Small intestine (tissue), 7 donors: Measurements from ENCODE around the gene GNAT1. TPM values are rescaled to one million over a fixed set of nuclear protein-coding genes. Genes with fewer than 3 reads are reported as not detected.

Experiments
- DNase-seq, 2 donors: peaks; one replicate each; pipeline versions ENCODE4 v3.0.0 to v3.0.0-alpha.2; 2013
- FAIRE-seq: peaks from 2 replicates; lab custom pipeline; 2012; peaks lifted over from hg19 to GRCh38; lab: Jason Lieb, UNC
- H3K27ac ChIP-seq, 3 donors: one replicate each; pipeline ENCODE4 v1.5.1; 2013; ENCODE audit warnings: low read length in 2 of 3, mild to moderate bottlenecking in 2 of 3, control low read depth in 1 of 3, inconsistent platforms in 1 of 3, low read depth in 1 of 3, moderate library complexity in 1 of 3
- H3K27me3 ChIP-seq, 3 donors: one replicate each; pipeline ENCODE4 v1.6.1; 2013; ENCODE audit warnings: low read length in 3 of 3, inconsistent platforms in 1 of 3; ENCODE audit not compliant: control insufficient read depth in 3 of 3, insufficient read depth in 3 of 3
- H3K36me3 ChIP-seq, 3 donors: one replicate each; pipeline ENCODE4 v1.6.1; 2013; ENCODE audit warnings: low read length in 3 of 3, inconsistent platforms in 1 of 3, low read depth in 1 of 3, mild to moderate bottlenecking in 1 of 3, moderate library complexity in 1 of 3; ENCODE audit not compliant: control insufficient read depth in 3 of 3, insufficient read depth in 2 of 3
- H3K4me1 ChIP-seq, 3 donors: one replicate each; pipeline ENCODE4 v1.6.1; 2013; ENCODE audit warnings: low read length in 2 of 3, inconsistent platforms in 1 of 3, low read depth in 1 of 3, mild to moderate bottlenecking in 1 of 3, moderate library complexity in 1 of 3; ENCODE audit not compliant: control insufficient read depth in 3 of 3, insufficient read depth in 2 of 3
- H3K4me3 ChIP-seq, 3 donors: one replicate each; pipeline ENCODE4 v1.5.1; 2013; ENCODE audit warnings: low read length in 3 of 3, control low read depth in 1 of 3, inconsistent platforms in 1 of 3, low read depth in 1 of 3, mild to moderate bottlenecking in 1 of 3, moderate library complexity in 1 of 3
- H3K9me3 ChIP-seq, 2 donors: one replicate each; pipeline ENCODE4 v1.6.1; 2013; ENCODE audit warnings: low read depth in 1 of 2, low read length in 1 of 2; ENCODE audit not compliant: control insufficient read depth in 2 of 2, insufficient read depth in 1 of 2
- WGBS, 3 donors: extraction: QIAGEN DNeasy Blood & Tissue Kit; methylation state at CpG; one replicate each; pipeline ENCODE4 v1.1.7; 2013; 5-methylcytosine and 5-hydroxymethylcytosine counted together
- polyA plus RNA-seq, 4 donors: library from polyadenylated mRNA; stranded (reverse) in 3 of 4; unstranded in 1 of 4; fragments of 200-250 nt in 3 of 4; fragments of 120-200 nt in 1 of 4; gene quantifications; one replicate each; pipeline versions ENCODE4 v1.2.1 to v1.2.3, GENCODE V29; 2013
- donor health status: healthy with polysubstance abuse.
- donor health status: control.
- donor health status: control.
- donor health status: Bipolar disorder and iron deficiency.
- donor health status: healthy.

The GNAT1 gene
- polyA plus RNA-seq, 4 donors: not detected

DNA sequence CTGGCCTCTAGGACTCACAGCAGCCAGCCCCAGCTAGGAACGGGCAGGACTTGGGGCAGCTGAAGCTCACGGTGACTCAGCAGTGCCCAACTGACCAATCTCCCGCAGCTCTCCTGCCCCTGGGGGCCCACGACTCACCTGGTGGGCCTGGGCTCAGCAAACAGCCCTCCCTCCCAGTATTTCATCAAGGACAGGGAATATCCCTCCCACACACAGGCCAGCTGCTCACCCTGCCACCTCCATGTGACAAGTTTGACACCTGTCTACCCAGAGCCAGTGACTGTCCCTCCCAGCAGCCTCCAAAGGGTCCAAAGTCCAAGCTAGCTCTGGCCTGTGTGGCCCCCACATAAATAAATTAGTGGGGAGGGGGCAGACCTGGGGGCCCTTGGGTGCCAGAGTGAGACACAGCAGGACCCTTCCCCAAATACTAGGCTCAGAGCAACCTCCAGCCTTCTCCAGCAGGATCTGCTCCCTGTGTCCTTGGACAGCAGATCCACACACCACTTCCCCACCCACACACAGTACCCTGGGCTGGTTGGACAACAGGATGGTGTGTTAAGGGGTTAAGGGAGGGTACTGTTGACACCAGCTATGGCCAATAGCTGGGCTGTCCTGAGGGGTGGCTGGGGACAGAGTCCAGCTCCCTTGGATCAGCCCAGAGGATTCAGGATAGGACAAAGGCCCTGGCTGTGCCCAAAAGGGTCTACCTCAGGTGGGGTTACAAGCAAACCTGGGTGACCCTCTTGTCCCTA, 4.3 kb downstream of the GNAT1 start:
- DNase-seq (peak in 1 of 2 donors; percentile 42), FAIRE-seq (no peak)
- Histone ChIP-seq H3K4me1 (peaks cover 0 to 21% (median 0%) of the 10 kb centered on the region in 3 donors), H3K36me3 (no peaks in the 10 kb centered on the region), H3K27me3 (peaks cover 0 to 44% (median 8%) of the 10 kb centered on the region in 3 donors), H3K27ac (no peak overlapping the region), H3K4me3 (no peak overlapping the region), H3K9me3 (peaks cover 0 to 6% of the 10 kb centered on the region in 2 donors)
- 47 to 61% (median 50%) methylated on average over 4 of the region's 4 CpGs for WGBS, 3 donors

DNA sequence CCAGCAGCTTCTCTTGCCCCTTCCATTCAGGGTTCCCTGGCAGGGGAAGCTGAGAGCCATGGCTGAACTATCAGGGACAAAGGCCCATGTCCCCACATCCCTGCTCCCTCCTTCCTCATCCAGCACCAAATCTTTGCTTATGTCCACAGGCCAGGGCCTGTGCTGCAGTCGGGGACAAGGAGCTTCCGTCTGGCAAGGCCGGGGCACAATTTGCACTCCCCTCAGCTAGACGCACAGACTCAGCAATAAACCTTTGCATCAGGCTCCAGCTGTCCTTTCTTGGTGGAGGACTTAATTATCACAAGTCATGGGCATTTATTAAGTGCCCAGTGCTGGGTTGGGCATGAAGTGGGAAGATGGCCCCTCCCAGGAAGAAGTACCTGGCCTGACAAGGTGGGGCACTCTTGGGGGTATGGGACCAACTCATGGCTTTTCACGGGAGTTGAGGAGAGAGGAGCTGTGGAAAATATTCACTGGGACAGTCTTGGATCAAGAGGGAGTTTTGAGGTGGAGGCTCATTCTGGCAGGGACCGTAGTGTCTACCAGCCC, 4.9 kb downstream of the GNAT1 start:
- peaks cover 0 to 42% (median 13%) of the 10 kb centered on the region in 3 donors for H3K27me3 ChIP-seq
- FAIRE-seq: no peak
- H3K36me3 ChIP-seq: no peaks in the 10 kb centered on the region
- H3K27ac ChIP-seq: no peak overlapping the region
- DNase-seq: no peak
- peaks cover 0 to 6% of the 10 kb centered on the region in 2 donors for H3K9me3 ChIP-seq
- H3K4me3 ChIP-seq: no peak overlapping the region
- 43 to 71% (median 64%) methylated on average over 6 of the region's 6 CpGs for WGBS, 3 donors
- peaks cover 0 to 27% (median 0%) of the 10 kb centered on the region in 3 donors for H3K4me1 ChIP-seq

DNA sequence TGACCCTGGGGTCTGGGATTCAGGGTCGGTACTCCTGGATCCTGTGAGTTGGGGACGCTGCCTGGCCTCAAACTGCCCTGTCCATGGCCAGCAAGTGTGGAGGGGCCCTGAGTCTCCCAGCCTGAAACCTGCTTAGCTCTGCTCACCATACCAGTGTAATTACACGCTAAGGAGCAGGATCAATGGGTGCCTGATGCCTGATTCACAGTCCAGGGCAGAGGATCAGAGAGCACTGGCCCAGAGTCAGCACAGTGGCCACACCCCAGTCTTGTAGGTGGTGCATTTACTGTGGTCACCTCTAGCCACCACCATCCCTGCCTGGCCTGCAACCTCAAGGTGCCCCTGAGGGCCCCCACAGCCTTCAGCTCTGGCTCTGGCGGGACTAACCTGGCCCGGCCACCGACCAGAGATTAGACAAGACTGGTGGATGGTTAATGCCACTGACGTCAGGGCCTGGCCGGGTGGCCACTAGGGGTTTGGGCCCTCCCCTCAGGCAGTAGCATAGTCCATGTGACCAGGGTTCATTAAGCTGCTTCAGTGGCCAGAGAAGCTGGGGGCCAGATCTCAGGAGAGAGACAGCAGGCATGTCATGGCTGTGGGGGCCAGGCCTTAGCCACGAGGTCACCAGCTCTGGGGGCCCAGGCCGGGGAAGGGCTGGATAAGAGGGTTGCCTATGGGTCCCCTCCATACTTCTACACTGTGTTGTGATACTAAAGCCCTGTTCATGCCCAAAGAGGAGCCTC, 10.3 kb downstream of the GNAT1 start:
- DNase-seq: peak; percentile 62 to 78
- H3K4me1 ChIP-seq: peaks cover 0 to 38% (median 3%) of the 10 kb centered on the region in 3 donors
- H3K9me3 ChIP-seq: no peaks in the 10 kb centered on the region
- peak overlapping the region in 1 of 3 donors; percentile 56 for H3K27ac ChIP-seq
- peaks cover 0 to 42% (median 19%) of the 10 kb centered on the region in 3 donors for H3K27me3 ChIP-seq
- H3K36me3 ChIP-seq: no peaks in the 10 kb centered on the region
- 47 to 76% (median 55%) methylated on average over 10 of the region's 10 CpGs for WGBS, 3 donors
- no peak for FAIRE-seq
- no peak overlapping the region for H3K4me3 ChIP-seq

DNA sequence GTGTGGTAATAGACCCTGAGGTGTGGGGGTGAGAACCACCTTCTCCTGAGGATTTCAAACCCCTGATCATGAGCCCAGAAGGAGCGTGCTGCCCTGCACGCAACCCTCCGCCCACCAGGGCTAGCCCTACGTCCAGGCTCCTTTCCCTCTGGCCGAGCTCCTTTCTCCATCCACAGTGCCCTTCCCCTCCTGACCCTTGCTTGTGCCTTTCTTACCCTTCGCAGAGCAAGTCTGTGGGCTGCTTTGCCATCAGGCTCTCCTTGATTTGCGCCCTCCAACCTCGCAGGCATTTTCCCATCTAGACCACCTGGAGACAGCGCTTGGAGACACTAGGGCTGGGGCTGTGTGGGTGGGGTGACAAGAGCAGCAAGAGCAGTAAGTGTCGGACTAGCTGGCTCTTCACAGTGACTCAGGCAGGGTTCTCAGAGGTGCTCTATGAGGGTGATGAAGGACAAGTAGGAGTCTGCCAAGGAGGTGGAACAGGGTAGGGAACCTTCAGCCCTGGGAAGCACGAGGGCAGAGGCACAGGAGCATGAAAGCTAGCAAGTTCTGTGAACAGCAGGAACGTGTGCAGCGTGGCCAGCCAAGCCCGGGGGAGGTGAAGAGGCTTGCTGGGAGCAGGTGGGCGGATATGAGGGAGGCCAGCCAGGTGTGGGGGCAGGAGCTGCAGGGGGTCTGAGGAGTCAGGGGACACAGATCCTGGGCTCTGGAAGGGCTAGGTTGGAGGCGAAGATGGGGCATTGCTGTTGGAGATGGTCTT, 11.1 kb downstream of the GNAT1 start:
- WGBS, 3 donors: 76 to 87% (median 84%) methylated on average over 16 of the region's 16 CpGs
- FAIRE-seq (no peak), DNase-seq (no peak)
- no peaks in the 10 kb centered on the region for H3K9me3 ChIP-seq
- peaks cover 0 to 38% (median 3%) of the 10 kb centered on the region in 3 donors for H3K4me1 ChIP-seq
- peaks cover 0 to 46% (median 19%) of the 10 kb centered on the region in 3 donors for H3K27me3 ChIP-seq
- no peak overlapping the region for H3K4me3 ChIP-seq
- H3K36me3 ChIP-seq: no peaks in the 10 kb centered on the region
- peak overlapping the region in 1 of 3 donors; percentile 41 for H3K27ac ChIP-seq

DNA sequence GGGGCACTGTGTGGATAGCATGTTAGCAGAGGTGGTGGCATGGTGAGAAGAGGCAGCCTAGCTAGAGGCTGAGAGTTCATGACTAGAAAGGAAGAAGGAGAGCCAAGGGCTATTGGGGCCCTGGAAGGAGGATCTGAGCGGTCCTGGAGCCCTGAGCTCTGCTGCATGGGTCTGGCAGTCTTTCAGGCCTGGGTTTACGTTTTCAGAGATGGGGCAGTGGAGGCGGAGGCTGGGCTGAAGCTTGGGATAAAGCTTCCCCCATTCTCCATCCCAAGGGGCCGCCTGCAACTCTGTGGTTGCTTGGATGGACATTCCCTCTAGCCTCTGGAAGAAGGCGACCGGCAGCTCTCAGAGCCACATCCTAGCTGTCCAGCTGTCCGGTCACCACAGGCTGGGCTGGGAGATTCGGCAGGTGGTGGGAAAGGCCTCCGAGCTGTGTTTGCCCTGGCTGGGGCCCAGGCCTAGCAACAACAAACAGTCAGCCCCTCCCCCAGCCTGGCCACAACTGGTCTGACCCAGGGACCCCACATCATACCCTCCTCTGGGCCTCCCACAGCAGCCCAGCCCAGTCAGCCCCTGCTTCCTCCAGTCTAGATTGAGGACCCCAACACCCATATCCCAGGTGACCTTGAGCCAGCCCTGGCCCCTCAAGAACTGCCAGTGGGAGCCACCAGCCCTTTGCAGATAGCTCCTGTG, 11.9 kb downstream of the GNAT1 start:
- no peak for FAIRE-seq
- WGBS, 3 donors: 71 to 84% (median 76%) methylated on average over 9 of the region's 9 CpGs
- Histone ChIP-seq H3K36me3 (no peaks in the 10 kb centered on the region), H3K9me3 (no peaks in the 10 kb centered on the region), H3K4me1 (peaks cover 0 to 38% (median 3%) of the 10 kb centered on the region in 3 donors), H3K27me3 (peaks cover 0 to 48% (median 19%) of the 10 kb centered on the region in 3 donors), H3K27ac (no peak overlapping the region), H3K4me3 (no peak overlapping the region)
- no peak for DNase-seq

DNA sequence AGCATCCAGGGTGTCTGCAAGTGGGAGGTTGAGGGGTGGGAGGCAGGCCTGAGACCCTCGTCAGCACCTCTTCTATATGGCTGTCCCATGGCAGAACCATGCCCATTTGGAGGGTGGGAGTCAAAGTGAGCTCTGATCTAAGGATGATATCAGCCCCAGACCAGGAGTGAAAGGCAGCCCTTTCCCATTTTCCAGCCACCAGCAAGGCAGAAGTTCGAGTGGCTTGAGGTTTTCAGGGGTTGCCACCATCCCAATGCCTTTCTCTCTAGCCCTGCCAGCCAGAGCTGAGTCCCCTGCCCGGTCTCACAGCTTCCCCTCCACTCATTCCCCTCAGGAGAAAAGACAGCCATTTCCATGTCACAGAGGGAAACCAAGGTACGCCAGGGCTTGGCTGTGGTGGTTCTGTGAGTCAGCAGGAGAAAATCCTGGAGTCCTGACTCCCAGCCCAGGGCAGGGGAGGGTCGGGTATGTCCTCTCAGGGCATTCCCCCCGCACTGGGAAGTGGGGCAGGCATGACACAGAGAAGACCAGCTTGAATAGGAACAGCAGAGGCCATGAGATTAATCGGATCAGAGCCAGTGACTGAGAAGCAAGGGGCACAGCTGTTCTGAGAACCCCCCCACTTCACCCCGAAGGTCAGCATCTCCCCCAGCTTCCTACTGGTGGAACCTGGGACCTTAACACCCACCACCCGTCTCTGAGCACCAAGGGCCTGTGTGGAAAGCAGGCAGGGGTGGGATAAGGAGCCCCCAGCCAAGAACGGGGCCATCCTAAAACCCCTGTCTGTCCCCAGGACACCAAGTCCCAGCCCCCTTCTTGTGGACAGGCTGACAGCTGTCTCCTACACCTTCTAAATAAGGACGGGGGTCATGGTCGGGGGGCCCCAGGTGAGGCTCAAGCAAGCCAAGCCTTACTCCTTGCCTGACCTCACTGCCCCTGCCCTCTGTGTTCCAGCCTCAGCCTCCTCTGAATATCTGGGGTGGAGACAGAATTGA, 12.7 kb downstream of the GNAT1 start:
- Histone ChIP-seq H3K4me3 (no peak overlapping the region), H3K9me3 (no peaks in the 10 kb centered on the region), H3K36me3 (no peaks in the 10 kb centered on the region), H3K27ac (no peak overlapping the region), H3K27me3 (peaks cover 0 to 48% (median 19%) of the 10 kb centered on the region in 3 donors), H3K4me1 (peaks cover 0 to 38% (median 3%) of the 10 kb centered on the region in 3 donors)
- 61 to 73% (median 71%) methylated on average over 12 of the region's 12 CpGs for WGBS, 3 donors
- no peak for DNase-seq
- no peak for FAIRE-seq
